Lower leg skin (tissue), 3 donors: ENCODE results near the gene DDX60.

Experiments used
- POLR2A ChIP-seq, 2 donors: fragments of 450-650 bp; IDR thresholded peaks; one replicate each; pipeline ENCODE4 v1.6.1; 2016 to 2017; ENCODE audit warnings: antibody characterized with exemption in 2 of 2, mild to moderate bottlenecking in 1 of 2, moderate library complexity in 1 of 2
- TF ChIP-seq, protein P1 (sequence below), 3 donors: fragments of 450-650 bp; IDR thresholded peaks; one replicate each; pipeline ENCODE4 v1.5.1; 2016; ENCODE audit warnings: antibody characterized with exemption in 3 of 3, mild to moderate bottlenecking in 3 of 3, moderate library complexity in 2 of 3

DNA sequence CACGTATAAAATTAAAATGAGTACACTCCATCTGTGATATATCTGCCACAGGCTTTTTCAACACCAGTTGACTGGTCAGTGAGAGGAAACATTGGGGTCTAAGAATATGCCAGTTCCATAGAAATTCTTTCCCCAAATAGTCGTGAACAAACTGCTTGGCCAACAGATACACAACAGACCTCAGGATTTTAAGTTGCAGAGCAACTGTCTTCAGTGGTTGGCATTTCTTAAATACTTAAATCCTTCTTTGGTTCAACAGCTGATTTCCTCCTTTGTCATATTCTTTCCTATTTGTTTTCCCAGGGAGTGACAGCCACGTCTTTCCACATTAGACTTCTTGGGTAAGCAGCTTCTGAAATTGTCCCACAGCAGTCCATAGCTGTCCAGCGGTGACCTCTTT lies 7.0 kb upstream of the DDX60 start:
- TF ChIP-seq, protein P1, sequence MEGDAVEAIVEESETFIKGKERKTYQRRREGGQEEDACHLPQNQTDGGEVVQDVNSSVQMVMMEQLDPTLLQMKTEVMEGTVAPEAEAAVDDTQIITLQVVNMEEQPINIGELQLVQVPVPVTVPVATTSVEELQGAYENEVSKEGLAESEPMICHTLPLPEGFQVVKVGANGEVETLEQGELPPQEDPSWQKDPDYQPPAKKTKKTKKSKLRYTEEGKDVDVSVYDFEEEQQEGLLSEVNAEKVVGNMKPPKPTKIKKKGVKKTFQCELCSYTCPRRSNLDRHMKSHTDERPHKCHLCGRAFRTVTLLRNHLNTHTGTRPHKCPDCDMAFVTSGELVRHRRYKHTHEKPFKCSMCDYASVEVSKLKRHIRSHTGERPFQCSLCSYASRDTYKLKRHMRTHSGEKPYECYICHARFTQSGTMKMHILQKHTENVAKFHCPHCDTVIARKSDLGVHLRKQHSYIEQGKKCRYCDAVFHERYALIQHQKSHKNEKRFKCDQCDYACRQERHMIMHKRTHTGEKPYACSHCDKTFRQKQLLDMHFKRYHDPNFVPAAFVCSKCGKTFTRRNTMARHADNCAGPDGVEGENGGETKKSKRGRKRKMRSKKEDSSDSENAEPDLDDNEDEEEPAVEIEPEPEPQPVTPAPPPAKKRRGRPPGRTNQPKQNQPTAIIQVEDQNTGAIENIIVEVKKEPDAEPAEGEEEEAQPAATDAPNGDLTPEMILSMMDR (IDR thresholded peaks at IDR 0.05), result no peak
- TF ChIP-seq POLR2A (IDR thresholded peaks at IDR 0.05), result no peak
